ENCODE data around the gene EPAS1. TPM values are rescaled to one million over a fixed set of nuclear protein-coding genes. Genes with fewer than 3 reads are reported as not detected.

The EPAS1 gene
- total RNA-seq, 1 donor from 2014 or later, result 5.1 TPM

DNA sequence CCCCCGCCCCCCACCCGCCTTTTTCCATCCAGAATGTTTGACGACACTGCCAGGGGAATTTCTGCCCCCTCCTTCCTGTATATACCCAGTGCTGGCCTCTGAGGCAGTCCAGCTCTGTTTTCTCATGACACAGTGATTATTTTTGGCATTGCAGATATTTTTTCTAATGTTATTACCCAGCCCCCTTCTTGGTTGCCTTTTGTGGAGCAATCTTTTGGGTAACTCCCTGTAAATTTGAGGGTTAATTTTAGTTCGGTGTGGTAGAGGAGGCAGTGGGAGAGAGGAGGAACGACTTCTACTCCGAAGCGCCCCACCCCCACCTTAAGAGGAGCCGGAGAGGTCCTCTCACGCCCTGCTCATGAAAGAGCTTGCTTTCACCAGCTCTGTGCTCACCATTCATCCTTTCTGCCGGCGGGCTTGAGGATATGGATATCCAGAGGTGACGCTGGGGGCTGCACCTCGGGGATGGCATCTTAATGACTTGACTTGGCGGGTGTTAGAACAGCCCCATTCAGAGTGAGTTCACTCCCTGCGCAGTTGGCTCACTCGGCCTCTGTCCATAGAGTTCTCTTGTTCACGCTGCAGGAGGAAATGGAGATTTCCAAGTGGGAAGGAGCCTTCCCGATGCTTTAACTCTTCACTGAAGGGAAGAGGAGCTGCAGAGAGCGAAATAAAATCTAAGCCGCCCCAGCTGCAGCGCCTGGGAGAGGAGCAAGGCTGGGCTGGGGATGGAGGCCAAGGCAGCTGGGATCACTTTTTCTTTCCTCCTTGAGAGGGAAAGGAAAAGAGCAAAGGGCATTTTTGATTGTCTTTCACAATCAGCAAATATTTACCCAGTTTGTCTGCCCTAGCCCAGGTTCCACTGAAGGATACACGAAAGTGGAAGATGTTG is 38.4 kb downstream of the EPAS1 start:
- peaks cover 44% of the 10 kb centered on the region for H3K27me3 Mint-ChIP-seq
- DNase-seq (ENCODE audit: low spot score, unreplicated experiment), result no peak
- no peaks in the 10 kb centered on the region for H3K9me3 Mint-ChIP-seq (ENCODE audit: low read depth)
- H3K36me3 Mint-ChIP-seq (ENCODE audit: insufficient read depth), result no peaks in the 10 kb centered on the region
- TF ChIP-seq, protein P1, sequence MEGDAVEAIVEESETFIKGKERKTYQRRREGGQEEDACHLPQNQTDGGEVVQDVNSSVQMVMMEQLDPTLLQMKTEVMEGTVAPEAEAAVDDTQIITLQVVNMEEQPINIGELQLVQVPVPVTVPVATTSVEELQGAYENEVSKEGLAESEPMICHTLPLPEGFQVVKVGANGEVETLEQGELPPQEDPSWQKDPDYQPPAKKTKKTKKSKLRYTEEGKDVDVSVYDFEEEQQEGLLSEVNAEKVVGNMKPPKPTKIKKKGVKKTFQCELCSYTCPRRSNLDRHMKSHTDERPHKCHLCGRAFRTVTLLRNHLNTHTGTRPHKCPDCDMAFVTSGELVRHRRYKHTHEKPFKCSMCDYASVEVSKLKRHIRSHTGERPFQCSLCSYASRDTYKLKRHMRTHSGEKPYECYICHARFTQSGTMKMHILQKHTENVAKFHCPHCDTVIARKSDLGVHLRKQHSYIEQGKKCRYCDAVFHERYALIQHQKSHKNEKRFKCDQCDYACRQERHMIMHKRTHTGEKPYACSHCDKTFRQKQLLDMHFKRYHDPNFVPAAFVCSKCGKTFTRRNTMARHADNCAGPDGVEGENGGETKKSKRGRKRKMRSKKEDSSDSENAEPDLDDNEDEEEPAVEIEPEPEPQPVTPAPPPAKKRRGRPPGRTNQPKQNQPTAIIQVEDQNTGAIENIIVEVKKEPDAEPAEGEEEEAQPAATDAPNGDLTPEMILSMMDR (IDR thresholded peaks at IDR 0.05; ENCODE audit: unreplicated experiment), result no peak
- peak overlapping the region; percentile 48 for H3K4me3 Mint-ChIP-seq (ENCODE audit: low read depth)
- peak overlapping the region; percentile 85 for H3K27ac Mint-ChIP-seq
- H3K4me1 Mint-ChIP-seq (ENCODE audit: low read depth), result peaks cover 37% of the 10 kb centered on the region

DNA sequence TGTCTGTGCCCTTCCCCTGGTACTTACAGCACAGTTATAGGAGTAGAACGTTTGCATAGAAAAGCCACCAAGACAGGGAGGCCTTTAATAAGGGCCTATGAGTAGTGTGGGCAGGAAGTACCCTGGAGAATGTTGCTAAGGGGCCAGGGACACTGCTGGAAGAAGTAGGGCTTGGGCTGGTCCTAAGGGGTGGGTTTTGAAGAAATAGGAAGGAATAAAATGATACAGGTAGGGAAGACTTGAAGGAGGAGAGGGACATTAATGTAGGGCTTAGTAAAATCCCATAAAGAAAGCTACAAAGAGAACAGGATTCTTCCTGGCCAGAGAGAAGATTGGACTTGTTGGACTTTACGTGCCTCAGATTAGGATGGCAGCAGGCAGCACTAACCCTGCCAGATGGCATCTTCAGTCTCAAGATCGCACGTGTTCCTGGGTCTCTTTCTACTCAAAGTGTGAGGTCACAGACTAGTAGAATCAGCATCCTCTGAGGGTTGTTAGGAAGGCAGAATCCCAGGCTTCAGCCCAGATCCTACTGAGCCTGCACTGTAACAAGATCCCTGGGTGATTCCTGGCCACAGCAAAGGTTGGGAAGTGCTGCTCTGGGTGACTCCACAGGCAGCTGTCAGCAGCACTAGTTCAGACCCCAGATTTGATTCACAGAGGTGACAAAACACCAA is 39.2 kb downstream of the EPAS1 start:
- Mint-ChIP-seq H3K36me3 (ENCODE audit: insufficient read depth) (no peaks in the 10 kb centered on the region), H3K27ac (no peak overlapping the region), H3K9me3 (ENCODE audit: low read depth) (no peaks in the 10 kb centered on the region), H3K27me3 (peaks cover 40% of the 10 kb centered on the region), H3K4me3 (ENCODE audit: low read depth) (no peak overlapping the region), H3K4me1 (ENCODE audit: low read depth) (peaks cover 33% of the 10 kb centered on the region)
- no peak for DNase-seq (ENCODE audit: low spot score, unreplicated experiment)
- TF ChIP-seq, protein P1 (IDR thresholded peaks at IDR 0.05; ENCODE audit: unreplicated experiment), result no peak

DNA sequence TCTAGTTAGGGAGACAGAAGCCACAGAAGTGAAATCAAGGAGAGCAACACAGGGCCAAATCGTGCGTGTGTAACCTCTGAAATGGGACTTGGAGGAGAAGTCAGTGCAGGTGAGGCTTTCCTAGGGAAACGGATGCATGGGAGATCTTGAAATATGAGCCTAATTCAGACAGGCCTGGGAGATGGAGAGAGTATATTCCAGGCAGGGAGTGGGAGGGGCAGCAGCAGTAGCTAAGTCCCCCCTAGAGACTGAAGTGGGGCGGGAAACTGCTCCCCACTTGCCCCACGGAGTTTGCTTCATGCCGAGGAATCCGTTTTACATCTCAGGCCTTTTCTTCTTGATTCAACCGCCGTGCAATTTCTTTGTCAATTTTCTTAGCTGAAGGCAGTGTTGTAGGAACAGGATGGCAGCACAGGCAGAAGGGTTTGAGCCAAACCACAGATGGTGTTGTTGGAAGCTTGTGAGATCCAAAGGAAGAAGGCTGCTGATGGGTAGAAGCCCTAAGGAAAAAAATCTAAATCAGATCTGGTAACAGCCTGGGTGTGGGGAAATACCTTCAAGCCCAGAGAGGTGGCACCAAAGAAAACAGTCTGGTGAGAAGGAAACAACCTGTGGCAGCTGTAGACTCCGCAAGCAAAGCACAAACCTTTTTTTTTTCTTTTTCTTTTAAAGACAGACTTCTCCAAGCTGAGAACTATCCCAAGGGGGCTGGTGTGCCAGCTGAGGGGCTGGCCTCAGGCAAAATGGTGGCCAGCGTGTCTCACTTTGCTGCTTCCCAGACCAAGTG is 40.2 kb downstream of the EPAS1 start:
- peaks cover 23% of the 10 kb centered on the region for H3K4me1 Mint-ChIP-seq (ENCODE audit: low read depth)
- H3K27me3 Mint-ChIP-seq, result peaks cover 36% of the 10 kb centered on the region
- H3K27ac Mint-ChIP-seq, result no peak overlapping the region

DNA sequence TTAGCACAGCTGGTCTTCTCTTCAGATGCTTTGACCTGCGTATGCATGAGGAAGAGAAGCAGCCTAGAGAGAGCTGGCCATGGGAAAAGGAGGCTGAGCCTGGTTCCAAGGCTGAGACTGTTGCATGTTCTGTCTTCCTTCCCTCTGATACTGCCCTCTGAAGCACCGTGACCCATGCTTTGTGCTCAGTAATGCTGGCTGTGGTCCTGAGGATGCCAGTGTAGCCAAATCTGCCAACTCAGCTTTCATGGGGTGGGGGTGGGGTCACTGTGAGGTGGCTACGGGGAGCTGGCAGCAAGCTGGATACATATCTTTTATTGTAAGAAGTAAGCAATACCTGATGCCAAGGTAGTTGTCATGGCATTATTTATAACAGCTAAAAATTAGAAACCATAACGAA is 41.5 kb downstream of the EPAS1 start:
- no peaks in the 10 kb centered on the region for H3K36me3 Mint-ChIP-seq (ENCODE audit: insufficient read depth)
- H3K4me3 Mint-ChIP-seq (ENCODE audit: low read depth), result no peak overlapping the region
- TF ChIP-seq, protein P1 (IDR thresholded peaks at IDR 0.05; ENCODE audit: unreplicated experiment), result no peak
- peaks cover 32% of the 10 kb centered on the region for H3K27me3 Mint-ChIP-seq
- DNase-seq (ENCODE audit: low spot score, unreplicated experiment), result no peak
- H3K27ac Mint-ChIP-seq, result no peak overlapping the region
- no peaks in the 10 kb centered on the region for H3K9me3 Mint-ChIP-seq (ENCODE audit: low read depth)
- H3K4me1 Mint-ChIP-seq (ENCODE audit: low read depth), result peaks cover 21% of the 10 kb centered on the region

More for the DNA sequence above, 40.2 kb downstream of the EPAS1 start:
- no peaks in the 10 kb centered on the region for H3K9me3 Mint-ChIP-seq (ENCODE audit: low read depth)
- no peak overlapping the region for H3K4me3 Mint-ChIP-seq (ENCODE audit: low read depth)
- DNase-seq (ENCODE audit: low spot score, unreplicated experiment), result no peak
- TF ChIP-seq, protein P1 (IDR thresholded peaks at IDR 0.05; ENCODE audit: unreplicated experiment), result no peak
- H3K36me3 Mint-ChIP-seq (ENCODE audit: insufficient read depth), result no peaks in the 10 kb centered on the region

DNA sequence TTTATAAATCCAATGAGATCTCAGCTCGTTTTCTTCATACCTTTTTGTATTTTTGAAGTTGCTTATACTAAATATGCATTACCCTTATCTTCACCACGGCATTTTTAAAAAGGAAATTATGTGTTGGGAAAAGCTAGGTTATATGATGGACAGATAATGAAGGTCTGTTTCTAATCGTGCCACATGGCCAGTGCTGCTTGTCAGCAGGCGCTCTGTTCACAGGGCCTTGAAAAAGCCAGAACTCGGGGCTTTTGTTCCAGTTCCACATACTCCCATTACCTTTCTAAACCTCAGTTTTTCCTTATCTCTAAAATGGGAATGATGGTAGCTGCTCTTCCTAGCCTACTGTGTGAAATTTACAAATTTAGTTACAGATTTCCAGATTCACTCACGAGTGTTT is 42.0 kb downstream of the EPAS1 start:
- TF ChIP-seq, protein P1 (IDR thresholded peaks at IDR 0.05; ENCODE audit: unreplicated experiment), result no peak
- DNase-seq (ENCODE audit: low spot score, unreplicated experiment), result no peak
- no peaks in the 10 kb centered on the region for H3K9me3 Mint-ChIP-seq (ENCODE audit: low read depth)
- no peak overlapping the region for H3K4me3 Mint-ChIP-seq (ENCODE audit: low read depth)
- H3K27me3 Mint-ChIP-seq, result peaks cover 33% of the 10 kb centered on the region
- no peaks in the 10 kb centered on the region for H3K36me3 Mint-ChIP-seq (ENCODE audit: insufficient read depth)
- no peak overlapping the region for H3K27ac Mint-ChIP-seq
- peaks cover 21% of the 10 kb centered on the region for H3K4me1 Mint-ChIP-seq (ENCODE audit: low read depth)
